ENCODE measurements around the gene SAXO1.
"Not testable (repeated sequence)": the region's sequence is repeated elsewhere in the genome, so short reads cannot be mapped to it uniquely, and the experiment has no call there.

Gene SAXO1

DNA sequence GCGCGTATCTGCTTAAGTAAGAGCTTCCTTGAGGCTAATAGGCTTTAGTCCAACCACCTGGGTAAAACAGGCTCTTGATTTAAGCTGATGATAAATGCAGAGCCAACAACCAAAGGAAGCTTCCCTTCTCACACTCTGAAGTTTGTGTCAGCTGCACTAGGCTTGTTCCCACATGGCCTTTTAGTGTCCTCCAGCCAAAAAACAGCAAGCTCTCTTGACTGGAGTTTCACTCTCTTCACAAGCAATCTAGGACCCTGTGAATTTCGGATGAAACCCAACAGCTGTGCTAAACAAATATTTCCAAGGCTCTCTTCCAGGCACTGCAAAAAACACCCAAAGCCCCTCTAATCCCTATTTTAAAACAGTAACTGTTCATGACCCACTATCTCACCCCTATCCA, 63.9 kb downstream of the SAXO1 start:
- DNase-seq, result no peak

DNA sequence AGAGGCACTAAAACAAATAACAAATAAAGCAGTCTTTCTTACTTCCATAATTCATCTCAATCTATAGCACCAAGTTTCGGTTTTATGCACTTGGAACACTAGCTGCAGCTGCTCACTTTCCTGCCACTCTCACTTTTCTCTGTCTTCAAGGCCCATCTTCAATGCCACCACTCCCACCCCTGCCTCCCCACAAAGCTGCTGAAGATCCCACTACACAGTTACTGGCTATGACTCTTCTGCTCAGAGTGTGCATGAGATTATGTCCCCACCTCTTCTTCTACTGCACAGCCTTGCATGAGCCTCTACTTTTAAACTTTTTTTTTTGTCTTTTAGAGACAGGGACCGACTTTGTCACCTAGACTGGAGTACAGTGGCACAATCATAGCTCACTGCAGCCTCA, 77.4 kb downstream of the SAXO1 start:
- DNase-seq, result no peak

DNA sequence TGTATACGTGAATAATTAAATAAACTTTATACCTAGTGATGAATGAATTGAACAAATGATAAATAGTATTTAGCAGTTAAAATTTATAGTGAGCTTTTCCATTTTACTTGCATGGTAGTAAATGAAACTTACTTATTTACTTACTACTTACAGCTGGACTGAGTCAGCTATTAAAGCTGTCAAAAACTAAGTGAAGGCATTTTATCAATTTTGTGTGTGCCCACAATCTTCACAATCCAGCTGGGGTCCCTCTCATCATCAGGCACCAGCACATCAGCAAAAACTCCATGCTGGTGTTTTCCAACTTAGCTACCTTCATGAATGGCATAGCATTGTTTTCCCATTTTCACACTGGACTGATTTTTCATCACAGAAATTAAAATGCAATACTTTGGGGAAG, 81.1 kb downstream of the SAXO1 start:
- no peak for DNase-seq

DNA sequence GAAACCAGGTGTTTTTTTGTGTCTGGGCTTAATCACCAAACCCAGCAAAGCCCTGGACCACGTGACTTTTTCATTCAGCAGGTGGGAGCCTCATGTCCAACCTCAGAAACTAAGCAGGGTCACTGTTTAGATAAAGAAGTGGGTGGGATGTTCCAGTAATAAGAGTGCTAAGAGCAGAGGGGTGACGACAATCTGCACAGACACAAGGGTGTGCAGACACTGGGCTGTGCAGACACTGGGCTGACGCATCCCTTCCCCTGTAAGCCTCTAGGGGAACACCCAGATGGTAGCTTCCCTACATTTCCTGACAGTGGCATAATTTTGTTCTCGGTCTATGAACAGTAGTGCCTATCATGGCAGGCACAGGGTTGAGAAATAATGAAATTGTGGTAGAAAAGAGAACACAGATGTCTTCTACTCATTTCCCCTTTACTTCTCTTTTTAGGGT, 85.1 kb downstream of the SAXO1 start:
- DNase-seq, result no peak

DNA sequence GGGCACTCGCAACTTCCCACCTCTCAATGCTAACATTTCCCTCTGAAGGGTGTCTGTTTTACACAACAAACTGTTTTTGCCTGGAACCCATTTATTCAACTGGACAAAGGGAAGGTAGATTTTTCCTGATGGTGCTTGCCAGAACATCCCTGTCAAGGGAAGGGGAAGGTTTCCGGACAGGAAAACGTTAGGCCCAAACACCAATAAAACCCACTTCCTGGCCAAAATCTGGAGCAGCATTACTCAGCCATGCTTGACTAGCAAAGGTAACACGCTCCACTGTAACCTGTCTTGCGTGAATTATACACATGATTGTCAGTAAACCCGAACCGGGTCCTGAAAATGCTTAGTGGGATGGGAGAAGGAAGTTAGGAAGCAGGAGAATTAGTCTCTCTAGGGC, 90.2 kb downstream of the SAXO1 start:
- DNase-seq, result no peak

DNA sequence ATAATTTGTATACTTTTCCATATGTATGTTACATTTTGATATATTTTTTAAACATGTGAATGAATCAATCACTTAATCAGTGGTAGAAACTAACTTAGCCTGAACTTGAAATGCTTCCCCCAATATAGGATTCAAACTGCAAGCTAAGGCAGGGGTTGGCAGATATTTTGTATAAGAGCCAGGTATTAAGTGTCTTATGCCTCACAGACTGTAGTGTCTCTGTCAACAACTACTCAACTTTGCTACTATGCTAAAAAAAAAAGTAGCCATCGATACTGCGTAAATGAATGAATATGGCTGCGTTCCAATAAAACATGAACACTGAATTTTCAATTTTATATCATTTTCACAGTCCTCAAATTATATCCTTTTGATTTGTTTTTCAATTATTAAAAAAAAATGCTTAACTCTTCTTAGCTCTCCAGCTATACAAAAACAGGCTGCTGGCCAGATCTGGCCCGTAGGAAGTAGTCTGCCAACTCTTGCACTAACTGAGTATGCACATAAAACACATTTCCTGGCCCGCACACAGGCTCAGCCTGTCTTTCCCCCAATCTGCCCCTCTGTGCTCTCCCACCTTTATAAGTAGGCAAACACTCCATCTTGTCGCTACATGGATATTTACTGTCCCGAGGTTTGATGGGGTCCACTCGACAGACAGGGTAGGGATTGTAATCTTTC, 91.8 kb downstream of the SAXO1 start:
- no peak for DNase-seq

DNA sequence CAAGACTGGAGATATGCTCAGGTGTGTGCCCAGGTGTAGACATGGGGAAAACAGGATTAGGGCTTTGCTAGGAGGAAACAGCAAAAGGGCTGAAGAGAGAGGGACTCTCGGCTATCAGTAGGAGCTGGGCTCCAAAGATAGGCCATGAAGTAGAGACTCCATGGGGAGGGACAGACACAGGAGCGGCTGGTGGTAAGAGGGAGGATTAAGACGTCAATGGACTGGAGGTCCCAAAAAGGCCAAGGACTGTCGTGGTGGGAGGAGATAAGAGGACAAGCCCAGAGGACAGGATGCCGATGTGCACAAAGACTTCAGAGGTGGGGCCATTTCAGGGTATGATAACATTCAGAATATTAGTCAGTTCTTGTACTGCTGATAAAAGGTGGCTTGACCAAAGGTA, 93.1 kb downstream of the SAXO1 start:
- DNase-seq, result no peak

DNA sequence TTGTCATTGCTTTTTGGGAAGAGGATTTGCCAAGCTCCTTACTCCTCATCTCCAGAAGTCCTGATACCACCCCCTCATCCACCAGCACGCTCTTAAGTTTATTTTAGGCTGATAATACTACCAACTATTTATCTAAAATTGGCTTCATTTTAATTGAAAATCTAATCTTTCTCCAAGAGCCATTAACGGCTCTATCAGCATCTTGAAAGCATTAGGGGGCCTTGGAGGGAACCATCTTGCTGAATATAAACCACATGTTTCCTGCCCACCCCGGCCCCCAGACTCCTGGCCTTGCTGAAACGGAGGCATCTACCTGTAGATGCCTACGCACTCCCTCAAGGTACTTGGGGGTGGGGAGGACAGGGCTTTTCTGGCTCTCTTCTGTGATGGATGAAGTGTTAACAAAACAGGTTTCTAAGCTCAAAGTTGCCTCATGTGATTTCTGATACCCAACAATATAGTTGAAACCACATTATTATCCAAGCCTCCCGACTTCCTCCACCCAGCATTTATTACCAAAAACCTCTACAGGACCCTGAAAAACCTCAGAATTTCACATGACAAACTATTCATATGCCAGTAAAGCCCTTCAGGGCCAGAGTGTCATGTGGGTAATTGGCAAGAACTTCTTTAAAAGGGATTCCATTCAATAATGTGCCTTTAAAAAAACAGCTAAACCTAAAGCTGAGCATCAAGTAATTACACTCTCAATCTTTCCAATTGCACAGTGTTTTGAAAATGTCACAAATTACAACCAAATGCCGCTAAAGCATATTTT, 96.7 kb downstream of the SAXO1 start:
- DNase-seq, result no peak

DNA sequence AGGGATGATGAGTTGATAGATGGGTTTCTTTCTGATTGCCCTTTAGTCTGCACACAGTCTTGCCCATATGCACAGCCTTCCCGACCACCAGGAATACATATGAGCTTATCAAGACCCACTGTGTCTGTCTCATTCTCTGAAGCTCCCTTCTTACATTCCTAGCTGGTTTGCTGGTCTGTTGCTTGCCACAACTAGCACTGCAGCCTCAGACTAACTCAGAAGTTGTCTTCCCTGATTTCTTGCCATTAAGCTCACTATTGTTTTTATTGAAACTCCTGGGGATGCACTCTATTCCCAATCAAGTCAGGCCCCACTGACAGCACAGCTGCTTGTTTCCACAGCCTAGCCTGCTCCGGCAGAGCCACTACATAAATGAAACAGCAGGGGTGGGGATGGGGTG, 97.5 kb downstream of the SAXO1 start:
- no peak for DNase-seq

DNA sequence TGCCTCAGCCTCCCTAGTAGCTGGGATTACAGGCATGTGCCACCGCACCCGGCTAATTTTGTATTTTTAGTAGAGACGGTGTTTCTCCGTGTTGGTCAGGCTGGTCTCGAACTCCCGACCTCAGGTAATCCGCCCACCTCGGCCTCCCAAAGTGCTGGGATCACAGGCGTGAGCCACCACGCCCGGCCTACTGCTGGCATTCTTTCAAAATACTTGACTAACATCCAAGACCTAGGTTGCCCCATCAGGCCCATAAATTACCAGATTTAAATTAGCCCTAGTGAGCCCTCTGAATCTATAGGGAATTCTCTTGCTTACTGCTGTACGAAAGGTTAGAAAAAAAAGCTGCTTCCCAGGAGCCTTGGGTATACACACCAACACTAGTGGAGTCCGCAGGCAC, 102.4 kb downstream of the SAXO1 start:
- DNase-seq, result not testable (repeated sequence)

DNA sequence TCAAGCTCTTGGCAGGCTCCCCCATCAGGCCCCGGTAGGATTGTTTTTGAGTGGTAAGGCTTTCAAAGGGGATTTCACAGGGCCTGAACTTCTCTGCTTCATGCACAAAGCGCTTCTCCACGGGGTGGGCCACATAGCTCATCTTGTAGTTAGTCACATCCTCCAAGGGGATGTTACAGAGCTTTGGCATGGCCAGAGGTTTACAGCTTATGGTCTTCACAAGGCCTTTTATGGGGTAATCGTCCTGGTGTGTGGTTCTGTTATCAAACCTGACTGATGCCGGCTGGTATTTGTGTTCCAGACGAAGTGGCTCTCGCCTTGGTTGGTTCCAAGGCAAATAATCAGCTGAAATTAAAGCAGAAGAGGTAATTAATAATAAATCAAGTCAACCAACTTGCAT, 104.3 kb downstream of the SAXO1 start:
- DNase-seq, result no peak

DNA sequence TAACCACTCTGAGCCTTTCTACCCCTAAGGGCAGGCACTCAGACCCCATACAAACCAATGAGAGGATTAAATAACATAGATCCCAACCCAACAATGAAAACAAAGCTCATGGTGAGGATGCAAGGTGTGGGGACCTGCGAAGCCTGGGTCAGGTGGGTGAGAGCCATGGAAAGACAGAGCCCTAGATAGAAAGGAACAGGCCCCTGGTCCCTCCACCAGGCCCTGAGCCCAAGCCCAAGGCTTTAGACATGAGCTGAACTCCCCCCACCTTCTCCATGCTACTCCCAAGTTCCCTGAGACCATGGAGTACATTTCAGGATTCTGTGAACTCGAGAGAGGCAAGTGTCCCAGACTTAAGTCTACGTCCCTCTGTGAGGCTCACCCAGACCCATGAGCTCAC, 106.5 kb downstream of the SAXO1 start:
- DNase-seq, result no peak

DNA sequence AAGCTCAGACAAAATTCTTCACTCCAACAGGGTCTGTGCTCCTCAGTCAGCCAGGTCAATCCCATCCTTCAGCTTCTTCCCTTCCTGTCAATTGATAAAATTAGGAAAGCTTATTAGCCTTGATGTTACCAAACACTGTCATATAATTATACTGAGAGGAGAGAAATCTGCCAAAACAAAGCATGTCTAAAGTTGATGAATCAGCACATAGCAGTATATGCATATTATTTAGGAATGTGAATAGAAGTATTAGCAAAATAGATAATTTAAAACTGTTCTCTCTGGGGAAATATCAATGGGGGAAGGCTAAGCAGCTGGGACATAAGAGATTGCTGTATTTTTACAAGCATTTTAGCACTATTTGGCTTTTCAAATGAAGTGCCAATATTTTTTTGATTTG, 107.1 kb downstream of the SAXO1 start:
- DNase-seq, result no peak

DNA sequence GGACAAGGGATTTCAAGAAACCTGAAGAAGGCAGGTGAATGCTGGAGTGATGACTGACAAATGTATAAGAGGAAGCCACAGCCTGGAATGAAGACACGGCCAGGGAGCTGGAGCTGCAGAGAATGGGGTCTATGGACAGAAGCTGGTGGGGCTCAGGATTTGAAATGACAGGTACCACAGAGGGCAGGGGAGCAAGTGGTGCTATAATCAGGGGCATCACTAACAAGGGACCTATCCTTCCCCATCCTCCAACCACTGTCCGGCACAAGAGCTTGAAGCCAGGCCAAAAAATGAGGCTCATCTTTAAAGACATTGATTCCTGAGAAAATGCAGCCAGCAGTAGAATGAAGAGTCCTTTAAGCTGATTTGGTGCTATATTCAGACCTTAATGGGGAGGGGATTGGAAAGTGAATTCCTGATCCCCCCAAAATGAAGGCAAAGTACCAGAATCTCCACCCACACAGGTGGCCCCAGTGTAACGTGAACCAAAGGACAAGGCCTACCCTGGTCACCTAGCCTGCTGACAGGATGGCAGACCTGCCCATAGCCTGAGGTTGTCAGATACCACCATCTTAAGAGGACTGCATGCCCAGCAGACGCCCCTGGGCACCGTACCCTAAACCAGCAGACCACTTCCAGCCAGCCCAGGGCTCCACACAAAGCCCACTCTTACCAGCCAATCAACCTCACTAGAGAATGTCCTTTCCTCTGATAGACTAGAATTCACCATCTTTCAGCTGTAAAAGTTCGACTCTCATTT, 109.2 kb downstream of the SAXO1 start:
- DNase-seq, result no peak

DNA sequence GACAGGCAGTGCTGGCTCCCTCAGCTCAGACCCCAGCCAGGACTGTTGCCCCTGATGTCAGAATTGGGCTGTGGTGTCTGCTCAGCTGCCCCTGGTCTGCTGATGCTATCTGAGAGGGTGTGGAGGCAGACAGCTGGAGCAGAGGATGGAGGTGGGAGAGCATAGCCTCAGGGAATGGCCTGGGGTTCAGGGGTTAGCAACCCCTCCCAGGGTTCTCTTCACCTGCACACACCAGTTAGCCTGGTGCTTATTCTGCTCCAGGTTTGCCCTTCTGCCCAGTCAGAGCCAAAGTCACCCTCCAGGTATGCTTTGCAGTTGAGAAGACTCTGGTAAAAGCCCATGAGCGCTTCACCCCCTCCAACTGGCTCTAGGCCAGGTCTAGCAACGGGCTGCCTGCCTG, 109.8 kb downstream of the SAXO1 start:
- DNase-seq, result no peak

DNA sequence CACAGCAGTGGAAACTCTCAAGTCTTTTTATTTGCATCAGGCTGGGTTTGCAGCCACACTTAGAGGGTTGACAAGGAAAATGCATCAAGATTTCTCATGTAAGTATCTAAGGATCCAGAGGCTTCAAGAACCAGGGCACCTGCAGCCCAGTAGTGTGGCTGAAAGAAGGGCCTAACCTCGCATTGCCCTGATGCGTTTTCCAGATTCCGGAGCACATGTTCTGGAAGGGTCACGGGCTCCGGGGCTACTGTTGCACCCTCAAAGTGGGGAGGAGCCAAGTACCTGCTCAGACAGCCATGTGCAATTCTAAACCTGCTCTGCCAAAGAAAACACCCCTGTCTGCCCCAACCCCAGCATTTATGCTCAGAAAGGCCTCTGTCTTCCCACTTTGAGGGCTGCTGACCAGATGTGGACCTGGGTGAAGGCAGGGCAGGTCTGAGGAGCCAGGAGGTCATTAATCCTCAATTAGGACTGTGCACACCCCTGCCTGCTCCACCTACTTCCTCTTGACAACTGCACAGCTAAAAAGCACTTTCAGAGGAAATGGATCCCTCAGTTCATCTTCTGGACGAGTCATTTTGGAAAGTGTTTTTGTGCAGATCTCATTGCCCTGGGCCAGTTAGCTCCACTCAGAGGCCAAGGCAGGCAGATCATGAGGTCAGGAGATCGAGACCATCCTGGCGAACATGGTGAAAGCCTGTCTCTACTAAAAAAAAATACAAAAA, 110.7 kb downstream of the SAXO1 start:
- DNase-seq, result no peak

DNA sequence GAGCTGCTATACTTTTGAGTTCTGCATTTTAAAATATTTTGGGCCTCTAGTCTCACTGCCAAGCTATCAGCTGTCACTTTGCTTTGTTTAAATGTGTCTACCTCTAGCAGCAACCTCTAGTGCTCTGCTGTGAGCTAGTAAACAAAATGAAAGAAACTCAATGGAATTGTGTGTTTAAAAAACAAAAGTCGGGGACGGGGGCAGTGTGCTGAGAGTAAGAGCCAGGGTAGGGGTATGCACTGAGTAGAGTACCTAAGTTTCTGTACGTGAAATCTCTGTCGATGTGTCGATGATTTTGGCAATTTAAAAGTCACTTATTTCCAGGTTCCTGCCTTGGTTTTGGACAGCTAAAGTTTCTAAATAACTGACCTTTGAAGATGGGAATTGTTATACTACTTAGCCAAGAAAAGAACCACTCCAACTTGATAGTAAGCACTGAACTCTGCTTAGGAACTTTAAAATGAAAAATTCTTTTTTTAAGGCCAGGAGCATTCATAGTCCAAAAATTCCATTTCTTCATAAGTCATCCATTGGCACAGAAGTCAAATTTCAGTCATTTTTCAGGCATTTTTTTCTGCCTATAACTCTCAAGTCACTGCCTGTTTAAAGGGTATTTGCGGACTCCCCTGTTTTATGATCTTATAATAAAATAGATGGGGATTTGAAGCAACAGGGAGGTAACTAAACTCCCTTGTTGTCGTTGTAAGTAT, 111.5 kb downstream of the SAXO1 start:
- no peak for DNase-seq

DNA sequence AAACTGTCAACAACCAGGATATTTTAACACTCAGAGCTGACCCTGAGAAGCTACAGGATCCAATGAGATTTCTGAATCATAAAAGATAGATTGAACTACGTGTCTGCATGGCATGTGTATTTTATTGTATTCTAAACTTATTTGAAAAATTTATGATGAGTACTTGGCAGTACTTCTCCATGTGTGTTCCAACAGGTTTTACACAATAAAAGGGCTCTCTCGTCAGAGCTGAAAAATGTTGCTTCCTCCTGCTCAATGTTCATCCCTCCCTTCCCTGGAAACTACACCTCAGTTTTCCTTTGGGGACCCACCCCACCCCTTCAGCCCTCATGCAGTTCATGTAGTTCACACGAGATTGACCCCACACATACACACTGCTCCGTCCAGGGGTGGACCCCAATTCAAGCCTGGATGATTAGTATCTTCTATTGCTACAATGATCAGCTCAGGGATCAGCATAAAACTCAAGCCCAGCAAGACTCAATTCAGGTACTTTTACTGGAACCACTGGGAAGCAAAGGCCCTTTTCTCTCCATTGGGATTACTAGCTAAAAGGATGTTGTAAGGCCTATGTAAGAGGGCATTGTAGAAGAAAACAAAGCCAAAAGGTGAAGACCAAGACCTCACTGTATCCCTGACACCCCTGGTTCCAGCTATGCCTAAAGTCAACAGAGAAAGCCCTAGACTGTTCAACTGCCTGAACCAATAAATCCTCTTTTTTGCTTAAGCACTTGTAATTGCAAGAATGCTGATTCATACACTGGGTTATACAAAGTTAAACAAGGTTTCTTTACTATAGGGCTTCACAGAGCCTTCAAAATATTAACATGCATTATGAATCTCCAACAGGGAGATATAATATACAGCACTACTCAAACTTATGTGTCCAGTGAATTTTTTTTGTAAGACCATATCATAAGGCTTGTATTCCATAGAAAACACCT, 112.6 kb downstream of the SAXO1 start:
- DNase-seq, result no peak

DNA sequence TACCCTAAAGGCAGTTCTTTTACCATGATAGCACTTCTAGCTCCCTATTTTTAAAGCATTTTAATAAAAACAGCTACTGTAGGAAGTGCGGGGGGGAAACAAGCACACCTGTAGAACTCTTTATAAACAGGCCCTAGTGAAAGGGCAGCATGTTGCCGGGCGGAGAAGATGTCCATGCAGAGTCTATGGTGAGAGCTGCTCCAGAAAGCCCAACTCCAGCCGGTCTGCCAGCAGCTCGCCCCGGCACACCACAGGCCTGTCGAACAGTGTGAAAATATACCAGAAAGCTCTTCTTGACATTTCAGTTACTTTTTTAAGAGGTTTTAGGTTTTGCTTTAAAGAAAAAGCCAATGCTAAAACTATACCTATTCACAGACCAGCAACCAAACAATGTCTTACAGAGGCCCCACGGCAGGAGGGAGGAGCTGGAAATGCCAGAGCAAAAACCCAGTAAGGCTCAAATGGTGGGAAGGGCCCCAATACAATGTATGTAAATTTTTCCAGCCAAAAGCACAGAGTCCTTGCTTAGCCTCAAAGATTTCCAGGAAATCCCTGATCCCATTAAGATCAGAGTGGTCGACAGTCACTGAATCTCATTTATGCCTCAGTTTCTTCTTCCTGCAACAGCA, 121.2 kb downstream of the SAXO1 start:
- DNase-seq, result no peak

DNA sequence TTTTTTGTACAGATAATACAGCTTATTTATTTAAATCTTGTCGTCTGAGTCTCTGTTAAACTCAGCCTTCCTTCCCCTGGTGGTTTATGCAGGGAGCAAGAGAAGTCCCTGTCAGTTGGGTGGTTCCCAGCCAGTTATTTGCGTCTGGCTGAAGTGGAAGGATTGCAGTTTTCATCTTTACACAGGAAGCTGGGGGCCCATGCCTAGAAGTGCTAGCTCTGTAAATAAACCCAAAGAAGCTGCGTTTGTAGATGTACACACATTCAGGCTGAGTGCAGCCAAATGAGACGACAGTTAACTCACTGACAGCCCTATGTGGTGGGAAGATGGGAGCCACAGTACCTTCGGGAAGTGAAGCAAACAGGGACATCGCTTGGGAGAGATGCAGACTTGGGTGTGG, 122.1 kb downstream of the SAXO1 start:
- DNase-seq, result no peak

DNA sequence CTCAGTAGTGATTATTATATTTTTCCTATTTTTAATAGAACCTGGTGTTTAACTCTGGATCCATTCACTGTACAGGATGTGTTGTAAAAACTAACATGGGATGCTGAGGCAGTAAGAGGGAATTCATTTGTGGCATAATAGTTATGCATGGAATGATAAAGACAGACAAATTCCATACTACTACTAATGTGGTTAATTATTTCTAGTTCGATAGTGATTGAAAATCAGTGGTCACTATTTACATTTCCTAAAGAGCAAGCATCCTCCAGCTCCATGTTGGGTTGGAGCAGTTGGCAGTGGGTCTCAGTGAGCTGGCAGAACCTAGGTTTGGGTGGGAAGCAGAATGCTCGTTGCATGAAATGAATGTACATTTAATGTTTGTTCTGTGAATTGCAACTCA, 122.6 kb downstream of the SAXO1 start:
- DNase-seq, result no peak
